A549 (cell line): ENCODE data around the gene NOBOX. TPM values are rescaled to one million over a fixed set of nuclear protein-coding genes. Genes with fewer than 3 reads are reported as not detected.
"Not testable (repeated sequence)": the region's sequence is repeated elsewhere in the genome, so short reads cannot be mapped to it uniquely, and the experiment has no call there.

ENCODE experiments used
- ATAC-seq, 2 experiments: fragments of 200-7000 bp in 1 of 2; fragments of >200 bp in 1 of 2; cut with Nextera tagmentation in 1 of 2; cut with Tn5 transposase in 1 of 2; 3 replicates each; pipeline versions ENCODE4 v1.8.0 to v1.9.1; 2018 to 2020; ENCODE audit warnings: mild to moderate bottlenecking in 1 of 2, moderate library complexity in 1 of 2
- CTCF ChIA-PET: fragments of 300-600 bp; sonication (Branson Sonifier 250); formaldehyde crosslinking; extraction: SDS; loops from one replicate; lab custom pipeline; 2021; ENCODE audit warnings: antibody characterized with exemption, inconsistent platforms; lab: Yijun Ruan, JAX
- POLR2A ChIA-PET: fragments of 350-600 bp; formaldehyde crosslinking; extraction: SDS; loops from one replicate; lab custom pipeline; 2021; ENCODE audit warnings: antibody characterized with exemption, inconsistent platforms; lab: Yijun Ruan, JAX
- DNase-seq, 2 experiments: peaks; one replicate each; pipeline versions ENCODE4 v3.0.0 to v3.0.0-alpha.2; 2011 to 2016; ENCODE audit warnings: low read depth in 1 of 2, low spot score in 1 of 2
- FAIRE-seq: peaks from 2 replicates; lab custom pipeline; 2011; peaks lifted over from hg19 to GRCh38; lab: Jason Lieb, UNC
- H3K27ac ChIP-seq, 2 experiments: fragments of >200 bp; sonication (Bioruptor Twin); formaldehyde crosslinking; 3 replicates each; pipeline ENCODE4 v1.5.1; 2016 to 2017
- H3K4me1 ChIP-seq: fragments of >200 bp; sonication (Bioruptor Twin); formaldehyde crosslinking; 3 replicates; pipeline ENCODE4 v1.6.1; 2016
- H3K4me2 ChIP-seq: fragments of >200 bp; sonication (Bioruptor Twin); formaldehyde crosslinking; 3 replicates; pipeline ENCODE4 v1.6.1; 2016
- H3K4me3 ChIP-seq: fragments of >200 bp; sonication (Bioruptor Twin); formaldehyde crosslinking; 3 replicates; pipeline ENCODE4 v1.5.1; 2016
- H3K9me3 ChIP-seq: fragments of >200 bp; sonication (Bioruptor Twin); formaldehyde crosslinking; 3 replicates; pipeline ENCODE4 v1.6.1; 2016
- E2F6 ChIP-seq: IDR thresholded peaks from 2 replicates; pipeline ENCODE4 v1.6.1; 2012; ENCODE audit warnings: low read depth, borderline replicate concordance
- ESRRA ChIP-seq: fragments of 150-350 bp; IDR thresholded peaks from 2 replicates; pipeline ENCODE4 v1.6.1; 2014; ENCODE audit warnings: mild to moderate bottlenecking, low read length, borderline replicate concordance
- MAFK ChIP-seq: fragments of 450-650 bp; IDR thresholded peaks from 2 replicates; pipeline ENCODE4 v1.6.1; 2014; ENCODE audit not compliant: partially characterized antibody
- RCOR1 ChIP-seq: fragments of 150-350 bp; IDR thresholded peaks from 2 replicates; pipeline ENCODE4 v1.6.1; 2014; ENCODE audit warnings: antibody characterized with exemption, low read length, low read depth
- ZSCAN20 ChIP-seq: fragments of 250-450 bp; sonication (Bioruptor Pico); IDR thresholded peaks from 2 replicates; pipeline ENCODE4 v1.8.0; 2022; ENCODE audit warnings: mild to moderate bottlenecking, moderate library complexity
- WGBS: methylation state at CpG from one replicate; pipeline ENCODE4 v1.1.6; 2017; ENCODE audit errors: missing lambda C conversion rate; 5-methylcytosine and 5-hydroxymethylcytosine counted together
- polyA plus RNA-seq, 4 experiments: library from polyadenylated mRNA; depleted of rRNA in 3 of 4; stranded (reverse); fragments of >200 nt; fragmentation: RNase III in 1 of 4; extraction: RNeasy Plus Mini Kit Qiagen cat#74134 plus additional on column Dnase treatment in 1 of 4; gene quantifications; 2 replicates in 3 of 4; 3 replicates in 1 of 4; pipeline ENCODE4 v1.2.3, GENCODE V29; 2011 to 2017

The NOBOX gene
- polyA plus RNA-seq, 2 of the 4 experiments (the other 2 are of a cell fraction) = not detected

GRCh38 chr7:144378651-144379050 lies 24.8 kb downstream of the NOBOX start (continued):
- TF ChIP-seq E2F6 (no peak), RCOR1 (no peak), ESRRA (no peak), MAFK (no peak), ZSCAN20 (CRISPR knock-in tag) (no peak)

- H3K27ac ChIP-seq, CTCF ChIA-PET, ATAC-seq, H3K4me1 ChIP-seq, H3K4me3 ChIP-seq, H3K4me2 ChIP-seq, POLR2A ChIA-PET, FAIRE-seq, DNase-seq, H3K9me3 ChIP-seq: not testable (repeated sequence)
- 84% methylated on average over 4 of the region's 7 CpGs for WGBS
These were observed 34.3 kb downstream of the NOBOX start for GRCh38 chr7:144369221-144369620.

GRCh38 chr7:144367250-144367649 lies 36.2 kb downstream of the NOBOX start:
- H3K4me2 ChIP-seq, POLR2A ChIA-PET, H3K9me3 ChIP-seq, H3K4me1 ChIP-seq, FAIRE-seq, H3K4me3 ChIP-seq, H3K27ac ChIP-seq, DNase-seq, CTCF ChIA-PET: not testable (repeated sequence)
- ATAC-seq = peak in 1 of 2 experiments; percentile 13; a peak in 1 of 6 replicates
- no CpG with 5 or more reads among the region's 9 CpGs for WGBS

- CTCF ChIA-PET, H3K27ac ChIP-seq, H3K4me3 ChIP-seq, H3K4me2 ChIP-seq, POLR2A ChIA-PET, H3K9me3 ChIP-seq, H3K4me1 ChIP-seq, DNase-seq, FAIRE-seq: not testable (repeated sequence)
- ATAC-seq = peak in 1 of 2 experiments; percentile 67; a peak in 3 of 6 replicates
- no CpG with 5 or more reads among the region's 6 CpGs for WGBS
These were observed 38.0 kb downstream of the NOBOX start for GRCh38 chr7:144365523-144365922.

GRCh38 chr7:144362061-144362460 lies 41.4 kb downstream of the NOBOX start:
- H3K4me2 ChIP-seq, CTCF ChIA-PET, DNase-seq, POLR2A ChIA-PET, ATAC-seq, H3K9me3 ChIP-seq, H3K4me3 ChIP-seq, H3K27ac ChIP-seq, H3K4me1 ChIP-seq, FAIRE-seq: not testable (repeated sequence)
- WGBS = no CpG with 5 or more reads among the region's 3 CpGs

- H3K9me3 ChIP-seq, H3K4me3 ChIP-seq, POLR2A ChIA-PET, DNase-seq, H3K27ac ChIP-seq, H3K4me2 ChIP-seq, CTCF ChIA-PET, ATAC-seq, H3K4me1 ChIP-seq, FAIRE-seq: not testable (repeated sequence)
- WGBS = 78% methylated on average over 2 of the region's 11 CpGs
These were observed 46.6 kb downstream of the NOBOX start for GRCh38 chr7:144356860-144357259.

- H3K9me3 ChIP-seq, POLR2A ChIA-PET, FAIRE-seq, DNase-seq, H3K4me2 ChIP-seq, H3K4me3 ChIP-seq, H3K27ac ChIP-seq, CTCF ChIA-PET, ATAC-seq, H3K4me1 ChIP-seq: not testable (repeated sequence)
- WGBS = no CpG with 5 or more reads among the region's 6 CpGs
These were observed 47.3 kb downstream of the NOBOX start for GRCh38 chr7:144356185-144356584.

- H3K4me2 ChIP-seq, H3K9me3 ChIP-seq, FAIRE-seq, CTCF ChIA-PET, H3K4me1 ChIP-seq, DNase-seq, H3K4me3 ChIP-seq, H3K27ac ChIP-seq, POLR2A ChIA-PET: not testable (repeated sequence)
- WGBS = no CpG with 5 or more reads among the region's 50 CpGs
- ATAC-seq = peak; percentile 67 to 81
These were observed 48.2 kb downstream of the NOBOX start, which contains the start of gene ARHGEF5 for GRCh38 chr7:144355176-144355822. ARHGEF5 (plus strand) TSS chr7:144355402; CDS start chr7:144362670, 7,268 bp downstream.

- H3K4me2 ChIP-seq, ATAC-seq, POLR2A ChIA-PET, DNase-seq, H3K27ac ChIP-seq, CTCF ChIA-PET, FAIRE-seq, H3K9me3 ChIP-seq, H3K4me1 ChIP-seq, H3K4me3 ChIP-seq: not testable (repeated sequence)
- WGBS = 44% methylated on average over 2 of the region's 3 CpGs
These were observed 51.8 kb downstream of the NOBOX start for GRCh38 chr7:144351667-144352066.

GRCh38 chr7:144348625-144349024 lies 54.9 kb downstream of the NOBOX start:
- not testable (repeated sequence) for ATAC-seq

More at GRCh38 chr7:144348625-144349024, 54.9 kb downstream of the NOBOX start:
- FAIRE-seq, H3K27ac ChIP-seq, H3K4me2 ChIP-seq, H3K4me3 ChIP-seq, DNase-seq, CTCF ChIA-PET, H3K9me3 ChIP-seq, POLR2A ChIA-PET, H3K4me1 ChIP-seq: not testable (repeated sequence)
- WGBS = no CpG with 5 or more reads among the region's 1 CpG
